Measurements from ENCODE around the gene KCNN1. TPM values are rescaled to one million over a fixed set of nuclear protein-coding genes. Genes with fewer than 3 reads are reported as not detected.

KCNN1 gene
- total RNA-seq, 3 donors from 2014 or later = 0.79 TPM; not detected in 2

DNA sequence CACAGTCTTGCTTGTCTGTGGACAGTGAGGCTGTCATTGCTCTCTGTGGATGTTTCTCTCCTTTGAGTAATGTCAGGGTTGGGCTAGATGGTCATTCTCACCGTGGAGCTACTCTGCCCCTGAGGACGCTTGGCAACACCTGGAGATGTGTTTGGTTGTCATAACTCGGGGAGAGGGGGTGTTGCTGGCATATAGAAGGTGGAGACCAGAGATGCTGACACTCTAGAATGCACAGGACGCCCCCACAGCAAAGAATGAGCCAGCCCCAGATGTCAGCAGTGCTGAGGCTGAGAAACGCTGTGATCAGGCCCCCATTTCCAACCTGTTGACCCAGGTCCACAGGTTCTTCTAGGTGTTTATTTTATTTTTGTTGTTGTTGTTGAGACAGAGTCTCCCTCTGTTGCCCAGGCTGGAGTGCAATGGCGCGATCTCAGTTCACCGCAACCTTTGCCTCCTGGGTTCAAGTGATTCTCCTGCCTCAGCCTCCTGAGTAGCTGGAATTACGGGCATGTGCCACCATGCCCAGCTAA, 29.5 kb upstream of the KCNN1 start:
- ATAC-seq (no peak), DNase-seq (no peak)
- TF ChIP-seq, protein P1, sequence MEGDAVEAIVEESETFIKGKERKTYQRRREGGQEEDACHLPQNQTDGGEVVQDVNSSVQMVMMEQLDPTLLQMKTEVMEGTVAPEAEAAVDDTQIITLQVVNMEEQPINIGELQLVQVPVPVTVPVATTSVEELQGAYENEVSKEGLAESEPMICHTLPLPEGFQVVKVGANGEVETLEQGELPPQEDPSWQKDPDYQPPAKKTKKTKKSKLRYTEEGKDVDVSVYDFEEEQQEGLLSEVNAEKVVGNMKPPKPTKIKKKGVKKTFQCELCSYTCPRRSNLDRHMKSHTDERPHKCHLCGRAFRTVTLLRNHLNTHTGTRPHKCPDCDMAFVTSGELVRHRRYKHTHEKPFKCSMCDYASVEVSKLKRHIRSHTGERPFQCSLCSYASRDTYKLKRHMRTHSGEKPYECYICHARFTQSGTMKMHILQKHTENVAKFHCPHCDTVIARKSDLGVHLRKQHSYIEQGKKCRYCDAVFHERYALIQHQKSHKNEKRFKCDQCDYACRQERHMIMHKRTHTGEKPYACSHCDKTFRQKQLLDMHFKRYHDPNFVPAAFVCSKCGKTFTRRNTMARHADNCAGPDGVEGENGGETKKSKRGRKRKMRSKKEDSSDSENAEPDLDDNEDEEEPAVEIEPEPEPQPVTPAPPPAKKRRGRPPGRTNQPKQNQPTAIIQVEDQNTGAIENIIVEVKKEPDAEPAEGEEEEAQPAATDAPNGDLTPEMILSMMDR (IDR thresholded peaks at IDR 0.05) = no peak
- peaks cover 15% of the 10 kb centered on the region for H3K4me1 ChIP-seq (ENCODE audit: low read depth)
- H3K36me3 ChIP-seq (ENCODE audit: low read depth) = no peaks in the 10 kb centered on the region
- H3K4me3 ChIP-seq = no peak overlapping the region
- intact Hi-C loops (cut with DNase I, micrococcal nuclease) = loop anchor here in 1 of 2 donors (5.0 kb wide), 1 partner anchor 60 kb away; no protein-coding TSS in a partner anchor
- no peaks in the 10 kb centered on the region for H3K9me3 ChIP-seq

GRCh38 chr19:17938092-17938845, 28.6 kb upstream of the KCNN1 start:
- Histone ChIP-seq H3K36me3 (ENCODE audit: low read depth) (no peaks in the 10 kb centered on the region), H3K9me3 (no peaks in the 10 kb centered on the region)
- intact Hi-C loops (cut with DNase I, micrococcal nuclease) = loop anchor here (2.0 to 5.0 kb wide), 2 partner anchors 59 kb away; no protein-coding TSS in a partner anchor

DNA sequence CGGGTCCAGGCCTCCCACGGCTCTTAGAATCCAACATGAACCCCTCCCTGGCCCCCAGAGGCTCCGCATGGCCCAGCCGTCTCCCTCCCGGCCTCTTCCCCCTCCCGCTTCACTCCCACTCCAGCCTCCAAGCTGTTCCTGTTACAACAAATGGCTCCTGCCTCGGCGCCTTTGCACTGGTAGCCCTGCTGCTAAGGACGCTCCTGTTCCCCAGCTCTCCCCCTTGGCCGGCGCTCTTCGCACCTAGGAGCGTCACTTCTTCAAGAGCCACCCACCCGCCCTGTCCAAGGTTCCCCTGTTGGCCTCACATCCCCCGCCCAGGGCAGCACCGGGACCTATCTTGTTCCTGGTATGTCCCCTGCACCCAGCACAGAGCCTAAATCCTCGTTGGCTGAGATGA, 24.7 kb upstream of the KCNN1 start:
- intact Hi-C loops (cut with DNase I, micrococcal nuclease) = no loop called here
- no peak for DNase-seq
- TF ChIP-seq, protein P1 (IDR thresholded peaks at IDR 0.05) = no peak
- no peaks in the 10 kb centered on the region for H3K36me3 ChIP-seq (ENCODE audit: low read depth)
- ATAC-seq = no peak
- no peaks in the 10 kb centered on the region for H3K9me3 ChIP-seq
- H3K4me1 ChIP-seq (ENCODE audit: low read depth) = peaks cover 3% of the 10 kb centered on the region
- no peak overlapping the region for H3K4me3 ChIP-seq

More at GRCh38 chr19:17938092-17938845, 28.6 kb upstream of the KCNN1 start:
- ATAC-seq (peak; percentile 92), DNase-seq (peak; percentile 76 to 87 (median 87))
- TF ChIP-seq, protein P1 (IDR thresholded peaks at IDR 0.05) = peak; percentile 87
- Histone ChIP-seq H3K4me1 (ENCODE audit: low read depth) (peaks cover 12% of the 10 kb centered on the region), H3K4me3 (no peak overlapping the region)

- intact Hi-C loops (cut with DNase I, micrococcal nuclease) = no loop called here
- Histone ChIP-seq H3K4me1 (ENCODE audit: low read depth) (peaks cover 7% of the 10 kb centered on the region), H3K9me3 (no peaks in the 10 kb centered on the region), H3K4me3 (no peak overlapping the region), H3K36me3 (ENCODE audit: low read depth) (no peaks in the 10 kb centered on the region)
- DNase-seq (no peak), ATAC-seq (no peak)
- TF ChIP-seq, protein P1 (IDR thresholded peaks at IDR 0.05) = no peak
These were observed 24.2 kb upstream of the KCNN1 start for GRCh38 chr19:17942582-17943273.

DNA sequence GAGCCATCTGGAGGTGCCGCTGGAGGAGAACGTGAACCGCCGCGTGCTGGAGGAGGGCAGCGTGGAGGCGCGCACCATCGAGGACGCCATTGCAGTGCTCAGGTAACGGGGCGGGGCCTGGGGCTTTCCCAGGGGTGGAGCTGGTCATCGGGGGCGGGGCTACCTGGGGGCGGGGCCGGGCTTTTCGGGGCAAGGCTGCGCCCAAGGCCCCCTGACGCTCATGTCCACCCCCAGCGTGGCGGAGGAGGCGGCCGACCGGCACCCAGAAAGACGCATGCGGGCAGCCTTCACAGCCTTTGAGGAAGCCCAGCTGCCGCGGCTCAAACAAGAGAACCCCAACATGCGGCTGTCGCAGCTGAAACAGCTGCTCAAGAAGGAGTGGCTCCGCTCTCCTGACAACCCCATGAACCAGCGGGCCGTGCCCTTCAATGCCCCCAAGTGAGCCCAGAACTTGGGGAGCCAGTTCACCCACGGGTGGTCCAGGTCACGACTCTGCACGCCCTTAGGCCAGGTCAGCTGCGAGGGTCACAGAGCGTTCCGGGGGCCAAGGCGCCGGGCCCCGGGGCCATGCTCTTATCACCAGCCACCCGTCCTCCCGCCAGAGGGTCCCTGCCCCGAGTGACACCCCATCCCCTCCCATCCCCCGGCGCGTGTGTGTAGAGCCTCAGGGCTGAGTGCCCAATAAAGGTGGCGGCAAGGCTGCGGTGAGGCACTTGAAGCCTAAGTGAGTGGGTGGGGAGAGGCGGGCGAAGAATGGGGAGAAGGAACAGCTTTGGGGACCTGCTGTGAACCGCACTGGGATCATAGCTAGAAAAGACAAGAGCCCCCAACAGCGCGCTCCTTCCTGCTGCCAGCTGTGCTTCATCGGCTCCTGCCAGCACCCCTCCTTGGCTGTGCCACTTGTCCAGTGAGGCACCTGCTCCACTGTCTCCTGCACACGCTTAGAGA, 23.4 kb upstream of the KCNN1 start:
- H3K9me3 ChIP-seq = no peaks in the 10 kb centered on the region
- H3K4me1 ChIP-seq (ENCODE audit: low read depth) = peaks cover 7% of the 10 kb centered on the region
- TF ChIP-seq, protein P1 (IDR thresholded peaks at IDR 0.05) = no peak
- ATAC-seq = no peak
- DNase-seq = no peak
- no peak overlapping the region for H3K4me3 ChIP-seq
- H3K36me3 ChIP-seq (ENCODE audit: low read depth) = no peaks in the 10 kb centered on the region
- intact Hi-C loops (cut with DNase I, micrococcal nuclease) = no loop called here
